Mononuclear cell (primary cell): Measurements from ENCODE around the gene CUTC. TPM values are rescaled to one million over a fixed set of nuclear protein-coding genes. Genes with fewer than 3 reads are reported as not detected.

Experiments
- total RNA-seq: library from RNA; depleted of rRNA; stranded (reverse); fragments of >200 nt; gene quantifications from one replicate; pipeline ENCODE4 v1.2.3, GENCODE V29; 2012

The CUTC gene
- total RNA-seq, 1 donor = 19.2 TPM

Other genes with a start within 250 kb of the CUTC start
- gene NKX2-3, start 199.3 kb upstream of the CUTC start, total RNA-seq = not detected
- 43.1 TPM for gene SLC25A28, start 111.8 kb upstream of the CUTC start, total RNA-seq
- gene ENTPD7, start 72.7 kb upstream of the CUTC start, total RNA-seq = 4.6 TPM
- gene COX15, start 107 bp upstream of the CUTC start, total RNA-seq = 11.3 TPM
- gene ABCC2, start 50.4 kb downstream of the CUTC start, total RNA-seq = 2.2 TPM